GM23338 (cell line): ENCODE data around the gene NCKAP1.

Experiments used
- CREB1 ChIP-seq: fragments of 250-450 bp; sonication (Bioruptor Pico); IDR thresholded peaks from 2 replicates; pipeline ENCODE4 v1.5.0; 2020; ENCODE audit warnings: low read depth, mild to moderate bottlenecking, moderate library complexity
- CTCF ChIP-seq, 2 experiments: fragments of 200-600 bp in 1 of 2; sonication (generic) in 1 of 2; conservative IDR thresholded peaks; 2 replicates each; pipeline versions ENCODE4 v1.5.1 to v1.6.1; 2016 to 2017; ENCODE audit warnings: antibody characterized with exemption in 2 of 2, low read depth in 2 of 2, mild to moderate bottlenecking in 2 of 2, moderate library complexity in 1 of 2
- EZH2 ChIP-seq: fragments of 200-600 bp; sonication (generic); IDR thresholded peaks from one replicate; pipeline ENCODE4 v1.8.0; 2017; ENCODE audit warnings: antibody characterized with exemption, mild to moderate bottlenecking, low read depth; ENCODE audit not compliant: unreplicated experiment
- EZH2phosphoT487 ChIP-seq: fragments of 200-600 bp; sonication (generic); IDR thresholded peaks from one replicate; pipeline ENCODE4 v1.8.1; 2018; ENCODE audit warnings: antibody characterized with exemption; ENCODE audit not compliant: unreplicated experiment
- JUNB ChIP-seq: IDR thresholded peaks from one replicate; pipeline ENCODE4 v1.6.1; 2016; ENCODE audit warnings: antibody characterized with exemption; ENCODE audit not compliant: unreplicated experiment
- NANOG ChIP-seq: IDR thresholded peaks from 2 replicates; pipeline ENCODE4 v1.6.1; 2016; ENCODE audit warnings: antibody characterized with exemption, borderline replicate concordance
- POLR2AphosphoS5 ChIP-seq: IDR thresholded peaks from 2 replicates; pipeline ENCODE4 v1.6.1; 2016; ENCODE audit warnings: antibody characterized with exemption, low read depth
- REST ChIP-seq: IDR thresholded peaks from one replicate; pipeline ENCODE4 v1.6.1; 2018; ENCODE audit warnings: antibody characterized with exemption; ENCODE audit not compliant: unreplicated experiment
- ZNF114 ChIP-seq: fragments of 250-450 bp; sonication (Bioruptor Pico); IDR thresholded peaks from 2 replicates; pipeline ENCODE4 v1.5.0; 2020; ENCODE audit warnings: mild to moderate bottlenecking, moderate library complexity

- TF ChIP-seq CTCF (conservative IDR thresholded peaks at IDR 0.05; ENCODE audit: low read depth in 2 of 2) = no peak
- no peak for TF ChIP-seq EZH2
- TF ChIP-seq CREB1 (CRISPR knock-in tag) = no peak
- TF ChIP-seq JUNB = no peak
- TF ChIP-seq POLR2AphosphoS5 = no peak; the same call in 1 of the 2 replicates
- no peak for TF ChIP-seq EZH2phosphoT487
- no peak for TF ChIP-seq REST
- TF ChIP-seq NANOG = no peak
- TF ChIP-seq ZNF114 = no peak
Measured at GRCh38 chr2:183037553-183038340, 510 bp downstream of the NCKAP1 start.
